ENCODE measurements around the gene GABRR3. TPM values are rescaled to one million over a fixed set of nuclear protein-coding genes. Genes with fewer than 3 reads are reported as not detected.

The GABRR3 gene
- total RNA-seq, 1 experiment from 2014 or later = not detected

DNA sequence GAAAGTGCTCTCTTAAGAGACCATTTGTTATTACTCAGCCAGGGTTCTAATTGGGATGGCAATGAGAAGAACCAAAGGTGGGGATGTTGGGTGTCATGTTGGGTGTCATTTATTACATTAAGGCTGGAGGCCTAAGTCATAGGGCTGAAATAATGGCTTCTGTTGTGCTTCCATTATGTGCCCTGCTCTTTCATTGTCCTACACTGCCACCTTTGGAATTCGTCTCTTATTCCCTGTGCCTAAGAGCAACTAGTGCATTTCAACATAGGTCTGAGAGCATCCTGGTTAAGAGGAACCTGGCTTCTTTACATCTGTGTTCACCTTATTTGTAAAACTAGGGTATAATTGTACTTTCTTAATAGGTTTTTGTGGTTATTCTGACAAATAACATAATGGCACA is 95.1 kb downstream of the GABRR3 start:
- DNase-seq (ENCODE audit: low spot score) = peak; percentile 33
- peaks cover 3% of the 10 kb centered on the region for H3K36me3 ChIP-seq (ENCODE audit: insufficient read depth, low read length, poor library complexity, severe bottlenecking)
- H3K27ac ChIP-seq (ENCODE audit: low read depth, low read length, poor library complexity, severe bottlenecking) = no peak overlapping the region
- CTCF ChIA-PET = no interaction called here
- H3K9me3 ChIP-seq (ENCODE audit: low read depth, low read length, poor library complexity, severe bottlenecking) = no peaks in the 10 kb centered on the region
- no peaks in the 10 kb centered on the region for H3K4me1 ChIP-seq (ENCODE audit: insufficient read depth, low read length, poor library complexity, severe bottlenecking)
- POLR2A ChIA-PET (ENCODE audit: low non-redundant PET) = no interaction called here
- no peak for TF ChIP-seq EZH2 (IDR thresholded peaks at IDR 0.05; ENCODE audit: borderline replicate concordance, low read depth, low read length, poor library complexity, severe bottlenecking)
- TF ChIP-seq, protein P1, sequence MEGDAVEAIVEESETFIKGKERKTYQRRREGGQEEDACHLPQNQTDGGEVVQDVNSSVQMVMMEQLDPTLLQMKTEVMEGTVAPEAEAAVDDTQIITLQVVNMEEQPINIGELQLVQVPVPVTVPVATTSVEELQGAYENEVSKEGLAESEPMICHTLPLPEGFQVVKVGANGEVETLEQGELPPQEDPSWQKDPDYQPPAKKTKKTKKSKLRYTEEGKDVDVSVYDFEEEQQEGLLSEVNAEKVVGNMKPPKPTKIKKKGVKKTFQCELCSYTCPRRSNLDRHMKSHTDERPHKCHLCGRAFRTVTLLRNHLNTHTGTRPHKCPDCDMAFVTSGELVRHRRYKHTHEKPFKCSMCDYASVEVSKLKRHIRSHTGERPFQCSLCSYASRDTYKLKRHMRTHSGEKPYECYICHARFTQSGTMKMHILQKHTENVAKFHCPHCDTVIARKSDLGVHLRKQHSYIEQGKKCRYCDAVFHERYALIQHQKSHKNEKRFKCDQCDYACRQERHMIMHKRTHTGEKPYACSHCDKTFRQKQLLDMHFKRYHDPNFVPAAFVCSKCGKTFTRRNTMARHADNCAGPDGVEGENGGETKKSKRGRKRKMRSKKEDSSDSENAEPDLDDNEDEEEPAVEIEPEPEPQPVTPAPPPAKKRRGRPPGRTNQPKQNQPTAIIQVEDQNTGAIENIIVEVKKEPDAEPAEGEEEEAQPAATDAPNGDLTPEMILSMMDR (conservative IDR thresholded peaks at IDR 0.05; ENCODE audit: low read depth, low read length) = peak; percentile 40; the same call in 1 of the 2 replicates
- no peak overlapping the region for H3K4me3 ChIP-seq (ENCODE audit: low read depth, low read length, poor library complexity, severe bottlenecking)
- no peaks in the 10 kb centered on the region for H3K27me3 ChIP-seq (replicated peaks; ENCODE audit: insufficient read depth, low read depth, low read length, poor library complexity)
- no TSS peak for BruUV-seq (replicated peaks)
- intact Hi-C loops (cut with micrococcal nuclease; ENCODE audit: unreplicated experiment) = loop anchor here (1.0 kb wide), 1 partner anchor 147 kb away; no protein-coding TSS in a partner anchor

DNA sequence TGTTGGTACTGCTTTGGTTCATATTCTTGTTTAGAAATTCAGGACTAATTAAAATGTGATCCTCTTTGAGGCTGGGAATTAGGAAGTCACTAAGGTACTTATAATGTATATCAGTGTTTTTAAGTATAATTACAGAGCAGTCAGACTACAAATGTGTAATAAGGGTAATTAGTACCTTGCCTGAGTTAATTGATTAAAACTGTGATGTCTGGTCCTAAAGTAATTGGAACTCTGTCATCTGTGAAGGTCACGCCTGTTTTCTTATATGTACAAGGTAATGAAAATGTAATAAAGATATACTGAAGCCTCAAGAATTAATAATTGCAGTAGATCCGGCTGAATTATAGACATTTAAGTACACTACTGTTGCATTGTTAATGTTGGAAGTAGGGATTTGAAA is 95.7 kb downstream of the GABRR3 start:
- H3K4me1 ChIP-seq (ENCODE audit: insufficient read depth, low read length, poor library complexity, severe bottlenecking) = no peaks in the 10 kb centered on the region
- intact Hi-C loops (cut with micrococcal nuclease; ENCODE audit: unreplicated experiment) = no loop called here
- no peaks in the 10 kb centered on the region for H3K9me3 ChIP-seq (ENCODE audit: low read depth, low read length, poor library complexity, severe bottlenecking)
- H3K36me3 ChIP-seq (ENCODE audit: insufficient read depth, low read length, poor library complexity, severe bottlenecking) = no peaks in the 10 kb centered on the region
- TF ChIP-seq, protein P1 (conservative IDR thresholded peaks at IDR 0.05; ENCODE audit: low read depth, low read length) = no peak
- no peak for TF ChIP-seq EZH2 (IDR thresholded peaks at IDR 0.05; ENCODE audit: borderline replicate concordance, low read depth, low read length, poor library complexity, severe bottlenecking)
- no TSS peak for BruUV-seq (replicated peaks)
- ChIA-PET CTCF (interaction anchor here (0.7 kb wide), 1 partner anchor 84 kb away, joined by 4 read pairs; no protein-coding TSS in a partner anchor), POLR2A (ENCODE audit: low non-redundant PET) (no interaction called here)
- DNase-seq (ENCODE audit: low spot score) = no peak
- no peak overlapping the region for H3K4me3 ChIP-seq (ENCODE audit: low read depth, low read length, poor library complexity, severe bottlenecking)
- H3K27me3 ChIP-seq (replicated peaks; ENCODE audit: insufficient read depth, low read depth, low read length, poor library complexity) = no peaks in the 10 kb centered on the region
- no peak overlapping the region for H3K27ac ChIP-seq (ENCODE audit: low read depth, low read length, poor library complexity, severe bottlenecking)

DNA sequence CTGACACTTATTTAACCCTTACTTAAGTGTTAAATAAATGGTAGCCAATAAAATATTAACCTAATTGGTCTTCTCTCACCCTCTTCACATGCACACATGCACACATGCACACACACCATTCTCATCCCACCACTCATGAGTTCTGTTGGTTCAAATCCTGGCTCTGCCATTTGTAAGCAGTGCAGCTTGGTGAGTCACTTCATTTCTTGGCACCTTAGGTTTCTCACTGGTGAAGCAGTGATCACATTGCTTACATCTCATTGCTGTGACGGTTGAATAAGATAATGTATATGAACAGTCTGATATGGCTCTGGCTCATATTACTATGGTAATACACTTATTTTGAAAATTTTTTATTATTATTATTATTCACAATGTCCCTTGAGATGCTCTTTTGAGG is 96.7 kb downstream of the GABRR3 start:
- no peaks in the 10 kb centered on the region for H3K4me1 ChIP-seq (ENCODE audit: insufficient read depth, low read length, poor library complexity, severe bottlenecking)
- H3K27me3 ChIP-seq (replicated peaks; ENCODE audit: insufficient read depth, low read depth, low read length, poor library complexity) = no peaks in the 10 kb centered on the region
- H3K27ac ChIP-seq (ENCODE audit: low read depth, low read length, poor library complexity, severe bottlenecking) = no peak overlapping the region
- intact Hi-C loops (cut with micrococcal nuclease; ENCODE audit: unreplicated experiment) = no loop called here
- DNase-seq (ENCODE audit: low spot score) = no peak
- H3K36me3 ChIP-seq (ENCODE audit: insufficient read depth, low read length, poor library complexity, severe bottlenecking) = no peaks in the 10 kb centered on the region
- BruUV-seq (replicated peaks) = no TSS peak
- H3K4me3 ChIP-seq (ENCODE audit: low read depth, low read length, poor library complexity, severe bottlenecking) = no peak overlapping the region
- H3K9me3 ChIP-seq (ENCODE audit: low read depth, low read length, poor library complexity, severe bottlenecking) = no peaks in the 10 kb centered on the region
- CTCF ChIA-PET = no interaction called here
- TF ChIP-seq, protein P1 (conservative IDR thresholded peaks at IDR 0.05; ENCODE audit: low read depth, low read length) = no peak
- TF ChIP-seq EZH2 (IDR thresholded peaks at IDR 0.05; ENCODE audit: borderline replicate concordance, low read depth, low read length, poor library complexity, severe bottlenecking) = no peak
- POLR2A ChIA-PET (ENCODE audit: low non-redundant PET) = no interaction called here
